GM12878 (cell line): Measurements from ENCODE around the gene HNRNPM. TPM values are rescaled to one million over a fixed set of nuclear protein-coding genes. Genes with fewer than 3 reads are reported as not detected.

Source experiments
- BHLHE40 ChIP-seq, 2 experiments: fragments of 450-650 bp in 1 of 2; IDR thresholded peaks; 2 replicates each; pipeline ENCODE4 v1.6.1; 2011 to 2017; ENCODE audit warnings: low read depth in 2 of 2, borderline replicate concordance in 1 of 2, improper control_type of control experiment in 1 of 2, low read length in 1 of 2, mild to moderate bottlenecking in 1 of 2
- CBX5 ChIP-seq: sonication (generic); IDR thresholded peaks from 2 replicates; pipeline ENCODE4 v1.6.1; 2016; ENCODE audit warnings: low read depth, moderate library complexity, mild to moderate bottlenecking, inconsistent platforms
- CHD2 ChIP-seq: IDR thresholded peaks from 2 replicates; pipeline ENCODE4 v1.6.1; 2011; ENCODE audit warnings: low read depth, low read length, improper control_type of control experiment, borderline replicate concordance
- CHD4 ChIP-seq: fragments of 200-600 bp; sonication (generic); IDR thresholded peaks from 2 replicates; pipeline ENCODE4 v1.6.1; 2016; ENCODE audit warnings: mild to moderate bottlenecking
- HDGF ChIP-seq: fragments of 450-650 bp; IDR thresholded peaks from 2 replicates; pipeline ENCODE4 v1.6.1; 2016; ENCODE audit warnings: antibody characterized with exemption
- NFXL1 ChIP-seq: fragments of 450-650 bp; IDR thresholded peaks from 2 replicates; pipeline ENCODE4 v1.6.1; 2017; ENCODE audit warnings: antibody characterized with exemption, mild to moderate bottlenecking, borderline replicate concordance
- NFYA ChIP-seq: IDR thresholded peaks from 2 replicates; pipeline ENCODE4 v1.6.1; 2011; ENCODE audit warnings: low read depth, mild to moderate bottlenecking, low read length, improper control_type of control experiment, borderline replicate concordance
- NKRF ChIP-seq: fragments of 450-650 bp; conservative IDR thresholded peaks from 2 replicates; pipeline ENCODE4 v1.6.1; 2017; ENCODE audit warnings: mild to moderate bottlenecking, moderate library complexity
- NR2F1 ChIP-seq: fragments of 450-650 bp; conservative IDR thresholded peaks from 2 replicates; pipeline ENCODE4 v1.6.1; 2017; ENCODE audit warnings: mild to moderate bottlenecking
- ZBED1 ChIP-seq: IDR thresholded peaks from 2 replicates; pipeline ENCODE4 v1.6.1; 2016; ENCODE audit warnings: borderline replicate concordance
- ZBTB4 ChIP-seq: fragments of 450-650 bp; formaldehyde crosslinking; IDR thresholded peaks from 2 replicates; pipeline ENCODE4 v1.4.0; 2022; ENCODE audit warnings: mild to moderate bottlenecking, moderate library complexity
- ZNF384 ChIP-seq: IDR thresholded peaks from 2 replicates; pipeline ENCODE4 v1.6.1; 2012; ENCODE audit warnings: low read depth, mild to moderate bottlenecking, low read length, improper control_type of control experiment, borderline replicate concordance
- polyA plus RNA-seq, 11 experiments: library from polyadenylated mRNA; depleted of rRNA in 4 of 11; unstranded in 6 of 11; stranded (reverse) in 5 of 11; fragments of >200 nt; fragmentation: Nextera tagmentation in 4 of 11; fragmentation: Illumina TruSeq in 1 of 11; extraction: Ambion mirVana in 4 of 11; extraction: Trizol in 1 of 11; gene quantifications; 1 replicate in 1 of 11; 2 replicates in 10 of 11; pipeline versions ENCODE4 v1.2.1 to v1.2.3, GENCODE V29; 2011 to 2016; ENCODE audit warnings: inconsistent platforms in 2 of 11, missing spikeins in 2 of 11, low read depth in 1 of 11
- total RNA-seq, 4 experiments: library from RNA; depleted of rRNA in 3 of 4; stranded (reverse); fragments of >200 nt in 3 of 4; fragmentation: Illumina TruSeq in 1 of 4; extraction: Trizol in 1 of 4; gene quantifications; 2 replicates each; pipeline versions ENCODE4 v1.2.1 to v1.2.3, GENCODE V29; 2013 to 2021
- TF ChIP-seq, protein P1 (sequence below): fragments of 450-650 bp; IDR thresholded peaks from 2 replicates; pipeline ENCODE4 v1.6.1; 2018; ENCODE audit warnings: borderline replicate concordance, mild to moderate bottlenecking; ENCODE audit not compliant: partially characterized antibody
- TF ChIP-seq, protein P2 (sequence below): fragments of 450-650 bp; IDR thresholded peaks from 2 replicates; pipeline ENCODE4 v1.6.1; 2016; ENCODE audit warnings: mild to moderate bottlenecking
- TF ChIP-seq, protein P3 (sequence below): fragments of 450-650 bp; IDR thresholded peaks from 2 replicates; pipeline ENCODE4 v1.6.1; 2017; ENCODE audit warnings: mild to moderate bottlenecking, moderate library complexity

Gene HNRNPM
- total and polyA plus RNA-seq, 10 of the 15 experiments (the other 5 are each of a cell fraction or from before 2014, with no cell fraction given): 14.3 to 415 (median 198) TPM

DNA sequence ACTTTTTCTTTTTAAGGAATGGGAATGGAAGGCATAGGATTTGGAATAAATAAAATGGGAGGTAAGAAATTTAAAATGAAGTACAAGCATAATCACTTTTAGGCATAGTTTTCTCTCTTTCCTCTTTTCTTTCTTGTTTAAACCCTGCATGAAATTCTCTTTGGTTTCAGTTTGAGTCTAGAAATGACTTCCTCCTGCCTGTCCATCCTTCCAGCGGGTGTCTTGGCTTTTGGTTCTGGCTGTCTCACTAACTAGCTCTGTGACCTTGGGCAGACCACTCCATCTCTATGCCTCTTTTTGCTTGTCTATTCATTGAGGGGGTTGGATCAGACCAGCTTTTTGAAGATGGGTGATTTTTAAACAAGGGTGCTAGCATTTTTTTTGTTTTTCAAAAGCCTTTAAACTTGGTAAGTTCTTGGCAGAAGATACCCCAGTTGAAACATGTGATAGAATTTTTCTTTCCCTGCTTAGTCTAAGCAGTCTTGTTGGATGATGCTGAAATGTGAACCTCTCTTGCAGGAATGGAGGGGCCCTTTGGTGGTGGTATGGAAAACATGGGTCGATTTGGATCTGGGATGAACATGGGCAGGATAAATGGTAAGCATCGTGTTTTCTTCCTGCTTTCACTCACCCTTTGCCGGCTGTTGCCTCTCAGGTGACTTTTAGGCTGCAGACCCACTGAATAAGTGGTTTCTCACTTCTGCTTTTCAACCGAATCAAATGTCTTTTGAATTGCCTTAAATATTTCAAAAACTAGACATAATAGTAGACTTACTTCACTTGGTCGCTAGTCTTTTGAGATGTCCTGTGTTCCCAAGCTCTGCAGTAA lies 29.1 kb downstream of the HNRNPM start (continued):
- TF ChIP-seq NR2F1 (no peak), ZNF384 (no peak), ZBED1 (no peak), ZBTB4 (no peak), BHLHE40 (IDR thresholded peaks at IDR 0.05; ENCODE audit: borderline replicate concordance in 1 of 2, low read depth in 2 of 2, low read length in 1 of 2) (peak; percentile 87 to 90), CBX5 (no peak), CHD2 (no peak; the same call in 1 of the 2 replicates), NFYA (no peak), HDGF (no peak), CHD4 (0 out of 2 replicates have a peak, but pooled peaks have one; percentile 43), NFXL1 (no peak), NKRF (no peak)
- TF ChIP-seq, protein P1, sequence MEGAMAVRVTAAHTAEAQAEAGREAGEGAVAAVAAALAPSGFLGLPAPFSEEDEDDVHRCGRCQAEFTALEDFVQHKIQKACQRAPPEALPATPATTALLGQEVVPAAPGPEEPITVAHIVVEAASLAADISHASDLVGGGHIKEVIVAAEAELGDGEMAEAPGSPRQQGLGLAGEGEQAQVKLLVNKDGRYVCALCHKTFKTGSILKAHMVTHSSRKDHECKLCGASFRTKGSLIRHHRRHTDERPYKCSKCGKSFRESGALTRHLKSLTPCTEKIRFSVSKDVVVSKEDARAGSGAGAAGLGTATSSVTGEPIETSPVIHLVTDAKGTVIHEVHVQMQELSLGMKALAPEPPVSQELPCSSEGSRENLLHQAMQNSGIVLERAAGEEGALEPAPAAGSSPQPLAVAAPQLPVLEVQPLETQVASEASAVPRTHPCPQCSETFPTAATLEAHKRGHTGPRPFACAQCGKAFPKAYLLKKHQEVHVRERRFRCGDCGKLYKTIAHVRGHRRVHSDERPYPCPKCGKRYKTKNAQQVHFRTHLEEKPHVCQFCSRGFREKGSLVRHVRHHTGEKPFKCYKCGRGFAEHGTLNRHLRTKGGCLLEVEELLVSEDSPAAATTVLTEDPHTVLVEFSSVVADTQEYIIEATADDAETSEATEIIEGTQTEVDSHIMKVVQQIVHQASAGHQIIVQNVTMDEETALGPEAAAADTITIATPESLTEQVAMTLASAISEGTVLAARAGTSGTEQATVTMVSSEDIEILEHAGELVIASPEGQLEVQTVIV: no peak
- TF ChIP-seq, protein P2, sequence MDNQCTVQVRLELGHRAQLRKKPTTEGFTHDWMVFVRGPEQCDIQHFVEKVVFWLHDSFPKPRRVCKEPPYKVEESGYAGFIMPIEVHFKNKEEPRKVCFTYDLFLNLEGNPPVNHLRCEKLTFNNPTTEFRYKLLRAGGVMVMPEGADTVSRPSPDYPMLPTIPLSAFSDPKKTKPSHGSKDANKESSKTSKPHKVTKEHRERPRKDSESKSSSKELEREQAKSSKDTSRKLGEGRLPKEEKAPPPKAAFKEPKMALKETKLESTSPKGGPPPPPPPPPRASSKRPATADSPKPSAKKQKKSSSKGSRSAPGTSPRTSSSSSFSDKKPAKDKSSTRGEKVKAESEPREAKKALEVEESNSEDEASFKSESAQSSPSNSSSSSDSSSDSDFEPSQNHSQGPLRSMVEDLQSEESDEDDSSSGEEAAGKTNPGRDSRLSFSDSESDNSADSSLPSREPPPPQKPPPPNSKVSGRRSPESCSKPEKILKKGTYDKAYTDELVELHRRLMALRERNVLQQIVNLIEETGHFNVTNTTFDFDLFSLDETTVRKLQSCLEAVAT: no peak
- TF ChIP-seq, protein P3, sequence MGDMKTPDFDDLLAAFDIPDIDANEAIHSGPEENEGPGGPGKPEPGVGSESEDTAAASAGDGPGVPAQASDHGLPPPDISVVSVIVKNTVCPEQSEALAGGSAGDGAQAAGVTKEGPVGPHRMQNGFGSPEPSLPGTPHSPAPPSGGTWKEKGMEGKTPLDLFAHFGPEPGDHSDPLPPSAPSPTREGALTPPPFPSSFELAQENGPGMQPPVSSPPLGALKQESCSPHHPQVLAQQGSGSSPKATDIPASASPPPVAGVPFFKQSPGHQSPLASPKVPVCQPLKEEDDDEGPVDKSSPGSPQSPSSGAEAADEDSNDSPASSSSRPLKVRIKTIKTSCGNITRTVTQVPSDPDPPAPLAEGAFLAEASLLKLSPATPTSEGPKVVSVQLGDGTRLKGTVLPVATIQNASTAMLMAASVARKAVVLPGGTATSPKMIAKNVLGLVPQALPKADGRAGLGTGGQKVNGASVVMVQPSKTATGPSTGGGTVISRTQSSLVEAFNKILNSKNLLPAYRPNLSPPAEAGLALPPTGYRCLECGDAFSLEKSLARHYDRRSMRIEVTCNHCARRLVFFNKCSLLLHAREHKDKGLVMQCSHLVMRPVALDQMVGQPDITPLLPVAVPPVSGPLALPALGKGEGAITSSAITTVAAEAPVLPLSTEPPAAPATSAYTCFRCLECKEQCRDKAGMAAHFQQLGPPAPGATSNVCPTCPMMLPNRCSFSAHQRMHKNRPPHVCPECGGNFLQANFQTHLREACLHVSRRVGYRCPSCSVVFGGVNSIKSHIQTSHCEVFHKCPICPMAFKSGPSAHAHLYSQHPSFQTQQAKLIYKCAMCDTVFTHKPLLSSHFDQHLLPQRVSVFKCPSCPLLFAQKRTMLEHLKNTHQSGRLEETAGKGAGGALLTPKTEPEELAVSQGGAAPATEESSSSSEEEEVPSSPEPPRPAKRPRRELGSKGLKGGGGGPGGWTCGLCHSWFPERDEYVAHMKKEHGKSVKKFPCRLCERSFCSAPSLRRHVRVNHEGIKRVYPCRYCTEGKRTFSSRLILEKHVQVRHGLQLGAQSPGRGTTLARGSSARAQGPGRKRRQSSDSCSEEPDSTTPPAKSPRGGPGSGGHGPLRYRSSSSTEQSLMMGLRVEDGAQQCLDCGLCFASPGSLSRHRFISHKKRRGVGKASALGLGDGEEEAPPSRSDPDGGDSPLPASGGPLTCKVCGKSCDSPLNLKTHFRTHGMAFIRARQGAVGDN: no peak
